AG10803 (cell line): ENCODE data around the gene CTAG1B.
"Not testable (repeated sequence)": the region's sequence is repeated elsewhere in the genome, so short reads cannot be mapped to it uniquely, and the experiment has no call there.

Experiments
- DNase-seq: peaks from one replicate; pipeline ENCODE4 v3.0.0; 2010; ENCODE audit warnings: low read depth
- H3K4me3 ChIP-seq: 2 replicates; pipeline ENCODE4 v1.5.1; 2011; ENCODE audit warnings: mild to moderate bottlenecking, low read length, control low read depth
- TF ChIP-seq, protein P1 (sequence below): conservative IDR thresholded peaks from 2 replicates; pipeline ENCODE4 v1.5.1; 2011; ENCODE audit warnings: mild to moderate bottlenecking, low read length, control low read depth, inconsistent platforms

CTAG1B gene

GRCh38 chrX:154592505-154592904 is 26.6 kb downstream of the CTAG1B start:
- no peak for DNase-seq
- TF ChIP-seq, protein P1, sequence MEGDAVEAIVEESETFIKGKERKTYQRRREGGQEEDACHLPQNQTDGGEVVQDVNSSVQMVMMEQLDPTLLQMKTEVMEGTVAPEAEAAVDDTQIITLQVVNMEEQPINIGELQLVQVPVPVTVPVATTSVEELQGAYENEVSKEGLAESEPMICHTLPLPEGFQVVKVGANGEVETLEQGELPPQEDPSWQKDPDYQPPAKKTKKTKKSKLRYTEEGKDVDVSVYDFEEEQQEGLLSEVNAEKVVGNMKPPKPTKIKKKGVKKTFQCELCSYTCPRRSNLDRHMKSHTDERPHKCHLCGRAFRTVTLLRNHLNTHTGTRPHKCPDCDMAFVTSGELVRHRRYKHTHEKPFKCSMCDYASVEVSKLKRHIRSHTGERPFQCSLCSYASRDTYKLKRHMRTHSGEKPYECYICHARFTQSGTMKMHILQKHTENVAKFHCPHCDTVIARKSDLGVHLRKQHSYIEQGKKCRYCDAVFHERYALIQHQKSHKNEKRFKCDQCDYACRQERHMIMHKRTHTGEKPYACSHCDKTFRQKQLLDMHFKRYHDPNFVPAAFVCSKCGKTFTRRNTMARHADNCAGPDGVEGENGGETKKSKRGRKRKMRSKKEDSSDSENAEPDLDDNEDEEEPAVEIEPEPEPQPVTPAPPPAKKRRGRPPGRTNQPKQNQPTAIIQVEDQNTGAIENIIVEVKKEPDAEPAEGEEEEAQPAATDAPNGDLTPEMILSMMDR: no peak
- H3K4me3 ChIP-seq: no peak overlapping the region

- not testable (repeated sequence) for H3K4me3 ChIP-seq, DNase-seq
Observed at GRCh38 chrX:154590415-154590814, 28.7 kb downstream of the CTAG1B start.

DNA sequence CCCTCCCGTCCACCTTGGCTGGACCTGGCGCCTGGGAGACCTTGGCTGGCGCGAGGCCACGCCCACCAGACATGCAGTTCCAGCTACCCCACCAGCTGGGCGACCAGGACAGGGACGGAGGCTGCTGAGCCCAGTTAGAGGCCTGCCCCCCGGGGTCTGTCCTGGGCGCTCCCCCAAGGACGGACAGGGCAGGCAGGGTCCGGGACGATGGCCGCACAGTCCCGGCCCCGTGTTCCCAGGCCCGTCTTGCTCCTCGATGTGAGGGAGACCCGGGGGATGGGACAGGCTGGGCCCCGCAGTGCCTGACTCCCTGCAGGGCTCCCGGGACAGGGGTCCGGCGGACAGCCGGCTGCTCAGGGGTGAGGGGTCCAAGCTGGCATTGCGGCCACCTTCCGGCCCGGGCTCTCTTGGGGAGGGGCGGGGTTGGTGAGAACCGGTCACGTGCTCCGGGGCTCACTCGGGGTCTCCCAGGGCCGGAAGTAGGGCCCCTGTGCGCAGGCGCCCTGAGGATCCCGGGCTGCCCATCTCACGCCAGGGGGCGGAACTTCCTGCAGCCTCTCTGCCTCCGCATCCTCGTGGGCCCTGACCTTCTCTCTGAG is 34.4 kb downstream of the CTAG1B start, which contains the start of gene CTAG1A:
TSS of gene CTAG1A (plus strand) at position 549 of the 599 bp plus-strand sequence. CDS start 74 bp downstream, outside the sequence.
- not testable (repeated sequence) for DNase-seq, H3K4me3 ChIP-seq

GRCh38 chrX:154582994-154583393 is 36.1 kb downstream of the CTAG1B start:
- not testable (repeated sequence) for DNase-seq

DNA sequence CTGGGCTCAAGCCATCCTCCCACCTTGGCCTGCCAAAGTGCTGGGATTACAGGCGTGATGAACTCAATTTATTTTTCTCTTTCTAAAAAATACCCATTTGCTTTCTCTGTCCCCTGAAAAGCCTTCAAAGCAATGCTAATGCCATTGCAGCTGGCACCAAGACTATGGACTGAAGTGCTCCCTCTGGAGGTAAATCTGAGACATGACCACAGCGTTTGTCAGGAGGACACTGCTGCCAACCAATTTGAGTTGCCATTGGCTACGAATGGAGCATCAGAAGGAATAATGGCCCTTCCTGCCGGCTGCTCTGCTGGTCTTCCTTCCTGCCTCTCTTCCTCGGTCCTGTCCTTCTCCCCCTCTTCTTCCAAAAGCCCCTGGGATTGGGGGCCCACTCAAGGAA is 44.0 kb downstream of the CTAG1B start:
- not testable (repeated sequence) for H3K4me3 ChIP-seq, DNase-seq

More at GRCh38 chrX:154582994-154583393, 36.1 kb downstream of the CTAG1B start:
- H3K4me3 ChIP-seq: not testable (repeated sequence)

- not testable (repeated sequence) for DNase-seq, H3K4me3 ChIP-seq
Observed at GRCh38 chrX:154573061-154573460, 46.0 kb downstream of the CTAG1B start.

DNA sequence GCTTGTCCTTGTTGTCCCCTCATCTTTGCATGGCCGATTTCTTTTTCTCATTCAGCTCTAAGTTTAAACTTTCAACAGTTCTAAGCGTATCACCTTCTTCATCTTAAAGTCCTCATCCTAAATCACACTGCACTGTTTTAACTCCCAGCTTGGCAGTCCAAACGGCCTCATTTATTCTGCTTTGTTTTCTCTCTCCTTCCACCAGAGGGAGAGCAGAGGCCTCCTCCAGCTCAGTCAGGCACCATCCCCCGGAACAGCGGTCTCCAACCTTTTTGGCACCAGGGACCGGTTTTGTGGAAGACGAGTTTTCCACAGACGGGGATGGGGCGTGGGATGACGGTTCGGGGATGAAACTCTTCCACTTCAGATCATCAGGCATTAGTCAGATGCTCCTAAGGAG is 48.7 kb downstream of the CTAG1B start:
- not testable (repeated sequence) for H3K4me3 ChIP-seq, DNase-seq
